ENCODE data around the gene MAN1C1.

MAN1C1 gene

GRCh38 chr1:25779388-25779787 lies 162.8 kb downstream of the MAN1C1 start:
- Histone ChIP-seq H3K4me1 (ENCODE audit: low read depth, poor library complexity, severe bottlenecking) (peaks cover 79% of the 10 kb centered on the region), H3K36me3 (ENCODE audit: insufficient read depth) (no peaks in the 10 kb centered on the region), H3K4me3 (IDR thresholded peaks at IDR 0.05; ENCODE audit: insufficient read depth, low read depth, low read length) (no peak overlapping the region), H2AFZ (ENCODE audit: low read depth) (no peak overlapping the region), H3K9ac (peak overlapping the region; percentile 13; the same call in 1 of the 2 replicates), H3K27ac (peak overlapping the region; percentile 62; the same call in 1 of the 2 replicates), H3K27me3 (ENCODE audit: insufficient read depth, low read depth) (no peaks in the 10 kb centered on the region), H4K20me1 (ENCODE audit: insufficient read depth) (no peaks in the 10 kb centered on the region), H3K79me2 (ENCODE audit: insufficient read depth, low read depth) (no peaks in the 10 kb centered on the region), H3K4me2 (peak overlapping the region; percentile 85; the same call in 1 of the 2 replicates)
- TF ChIP-seq CTCF (conservative IDR thresholded peaks at IDR 0.05; ENCODE audit: low read depth, low read length) = no peak

GRCh38 chr1:25779894-25780293 lies 163.3 kb downstream of the MAN1C1 start:
- H3K27ac ChIP-seq = peak overlapping the region; percentile 62
- no peaks in the 10 kb centered on the region for H3K79me2 ChIP-seq (ENCODE audit: insufficient read depth, low read depth)
- H3K9ac ChIP-seq = peak overlapping the region; percentile 13; the same call in 1 of the 2 replicates

DNA sequence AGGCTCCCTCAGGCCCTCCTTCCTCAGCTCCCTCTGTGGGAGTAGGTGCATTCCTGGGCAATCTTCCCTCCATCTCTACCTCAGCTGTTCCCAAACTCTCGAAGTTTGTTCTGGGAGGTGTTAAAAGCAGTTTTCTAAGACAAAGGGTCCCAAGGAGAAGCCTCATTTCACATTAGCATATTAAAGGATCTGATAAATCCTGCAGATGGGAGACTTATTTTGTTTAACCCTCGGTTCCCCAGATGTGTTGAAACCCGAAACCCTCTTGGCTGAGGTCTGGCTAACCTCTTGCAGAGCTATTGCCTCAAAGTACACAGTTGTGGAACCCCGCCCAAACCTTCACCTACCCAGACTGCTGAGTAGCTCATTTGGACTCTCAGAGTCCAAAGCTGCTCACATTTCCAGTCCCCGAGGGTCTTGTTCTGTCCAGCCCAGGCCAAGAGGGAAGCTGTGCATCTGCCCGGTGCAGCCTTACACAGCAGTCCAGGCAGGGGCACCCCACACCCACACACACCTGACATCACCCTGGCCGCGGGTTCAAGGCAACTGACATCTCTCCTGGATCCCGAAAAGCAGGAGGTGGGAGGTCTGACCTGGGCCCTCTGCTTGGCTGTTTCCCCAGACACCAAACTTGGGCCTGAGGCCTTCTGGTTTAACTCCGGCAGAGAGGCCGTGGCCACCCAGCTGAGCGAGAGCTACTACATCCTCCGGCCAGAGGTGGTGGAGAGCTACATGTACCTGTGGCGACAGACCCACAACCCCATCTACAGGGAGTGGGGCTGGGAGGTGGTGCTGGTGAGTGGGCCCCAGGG lies 163.9 kb downstream of the MAN1C1 start:
- Histone ChIP-seq H3K4me1 (ENCODE audit: low read depth, poor library complexity, severe bottlenecking) (peaks cover 73% of the 10 kb centered on the region), H3K4me2 (peak overlapping the region; percentile 85), H3K27me3 (ENCODE audit: insufficient read depth, low read depth) (no peaks in the 10 kb centered on the region), H3K27ac (peak overlapping the region; percentile 62), H3K36me3 (ENCODE audit: insufficient read depth) (no peaks in the 10 kb centered on the region), H4K20me1 (ENCODE audit: insufficient read depth) (no peaks in the 10 kb centered on the region), H2AFZ (ENCODE audit: low read depth) (peak overlapping the region; percentile 5; the same call in 1 of the 2 replicates), H3K79me2 (ENCODE audit: insufficient read depth, low read depth) (no peaks in the 10 kb centered on the region), H3K4me3 (IDR thresholded peaks at IDR 0.05; ENCODE audit: insufficient read depth, low read depth, low read length) (peak overlapping the region; percentile 22), H3K9ac (peak overlapping the region; percentile 13; the same call in 1 of the 2 replicates)
- no peak for TF ChIP-seq CTCF (conservative IDR thresholded peaks at IDR 0.05; ENCODE audit: low read depth, low read length)

More at GRCh38 chr1:25779894-25780293, 163.3 kb downstream of the MAN1C1 start:
- H3K4me2 ChIP-seq = peak overlapping the region; percentile 85
- H3K4me1 ChIP-seq (ENCODE audit: low read depth, poor library complexity, severe bottlenecking) = peaks cover 74% of the 10 kb centered on the region
- H3K4me3 ChIP-seq (IDR thresholded peaks at IDR 0.05; ENCODE audit: insufficient read depth, low read depth, low read length) = peak overlapping the region; percentile 22
- H3K27me3 ChIP-seq (ENCODE audit: insufficient read depth, low read depth) = no peaks in the 10 kb centered on the region
- no peaks in the 10 kb centered on the region for H4K20me1 ChIP-seq (ENCODE audit: insufficient read depth)
- H2AFZ ChIP-seq (ENCODE audit: low read depth) = no peak overlapping the region
- no peaks in the 10 kb centered on the region for H3K36me3 ChIP-seq (ENCODE audit: insufficient read depth)
- TF ChIP-seq CTCF (conservative IDR thresholded peaks at IDR 0.05; ENCODE audit: low read depth, low read length) = no peak

DNA sequence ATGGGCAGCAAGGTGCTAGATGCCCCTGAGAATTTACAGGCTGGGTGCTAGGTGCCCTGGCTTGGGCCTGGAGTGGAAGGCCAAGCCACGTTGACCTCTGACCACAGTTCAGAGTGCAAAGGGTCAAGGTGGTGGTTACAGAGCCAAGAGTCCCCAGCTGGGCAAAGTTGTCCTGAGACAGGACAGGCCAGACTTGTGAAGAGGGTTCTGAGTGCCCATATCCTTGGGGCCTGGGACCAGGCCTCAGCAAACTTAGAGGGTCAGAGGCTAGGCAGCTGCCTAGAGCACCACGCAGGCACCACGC lies 164.5 kb downstream of the MAN1C1 start:
- no peak overlapping the region for H2AFZ ChIP-seq (ENCODE audit: low read depth)
- peak overlapping the region; percentile 13; the same call in 1 of the 2 replicates for H3K9ac ChIP-seq
- H3K27ac ChIP-seq = peak overlapping the region; percentile 62
- no peaks in the 10 kb centered on the region for H3K27me3 ChIP-seq (ENCODE audit: insufficient read depth, low read depth)
- H3K36me3 ChIP-seq (ENCODE audit: insufficient read depth) = no peaks in the 10 kb centered on the region
- H3K4me3 ChIP-seq (IDR thresholded peaks at IDR 0.05; ENCODE audit: insufficient read depth, low read depth, low read length) = no peak overlapping the region
- no peaks in the 10 kb centered on the region for H4K20me1 ChIP-seq (ENCODE audit: insufficient read depth)
- no peaks in the 10 kb centered on the region for H3K79me2 ChIP-seq (ENCODE audit: insufficient read depth, low read depth)
- TF ChIP-seq CTCF (conservative IDR thresholded peaks at IDR 0.05; ENCODE audit: low read depth, low read length) = no peak
- H3K4me2 ChIP-seq = peak overlapping the region; percentile 85
- H3K4me1 ChIP-seq (ENCODE audit: low read depth, poor library complexity, severe bottlenecking) = peaks cover 72% of the 10 kb centered on the region
